Stimulated activated CD4-positive, alpha-beta T cell treated with anti-CD3 and anti-CD28 coated beads, Interleukin-2, amount 100 ng/mL, for 24 hours (primary cell): Measurements from ENCODE around the gene FRAS1.
"Not testable (repeated sequence)": the region's sequence is repeated elsewhere in the genome, so short reads cannot be mapped to it uniquely, and the experiment has no call there.

Source experiments
- DNase-seq, 2 donors: peaks; one replicate each; pipeline ENCODE4 v3.0.0-alpha.2; 2020

Gene FRAS1

GRCh38 chr4:78125834-78126331 is 68.8 kb downstream of the FRAS1 start:
- not testable (repeated sequence) for DNase-seq

DNA sequence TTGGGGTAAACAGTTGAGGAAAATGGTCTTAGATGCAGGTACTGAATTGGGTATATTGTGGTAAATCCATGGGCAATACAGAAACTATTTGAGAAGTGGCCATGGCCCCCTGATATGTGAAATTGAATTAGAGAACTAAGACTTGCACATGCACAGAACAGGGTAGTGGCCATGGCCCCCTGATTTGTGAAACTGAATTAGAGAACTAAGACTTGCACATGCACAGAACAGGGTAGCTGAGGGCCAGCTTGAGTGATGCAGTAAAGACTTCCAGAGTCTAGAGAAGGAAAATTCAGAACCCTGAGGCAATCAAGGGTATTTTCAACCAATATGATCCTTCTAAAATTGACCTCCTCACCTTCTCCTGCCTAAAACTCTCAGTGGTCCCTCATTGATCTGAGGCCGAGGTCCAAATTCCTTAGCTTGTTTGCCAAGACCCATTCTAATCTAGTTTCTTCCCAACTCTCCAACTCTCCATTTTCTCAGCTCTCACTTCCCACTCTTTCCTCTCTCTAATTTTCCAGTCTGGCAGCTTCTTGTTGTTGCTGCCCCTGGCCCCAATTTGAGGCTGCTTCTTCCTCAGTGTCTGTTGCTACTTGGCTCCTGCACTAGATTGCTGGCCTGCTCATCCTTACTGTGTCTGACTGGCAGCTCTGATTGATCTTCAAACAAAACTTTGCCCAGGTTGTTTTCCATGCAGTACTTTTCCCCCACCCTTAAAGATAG is 72.4 kb downstream of the FRAS1 start:
- DNase-seq: no peak

DNA sequence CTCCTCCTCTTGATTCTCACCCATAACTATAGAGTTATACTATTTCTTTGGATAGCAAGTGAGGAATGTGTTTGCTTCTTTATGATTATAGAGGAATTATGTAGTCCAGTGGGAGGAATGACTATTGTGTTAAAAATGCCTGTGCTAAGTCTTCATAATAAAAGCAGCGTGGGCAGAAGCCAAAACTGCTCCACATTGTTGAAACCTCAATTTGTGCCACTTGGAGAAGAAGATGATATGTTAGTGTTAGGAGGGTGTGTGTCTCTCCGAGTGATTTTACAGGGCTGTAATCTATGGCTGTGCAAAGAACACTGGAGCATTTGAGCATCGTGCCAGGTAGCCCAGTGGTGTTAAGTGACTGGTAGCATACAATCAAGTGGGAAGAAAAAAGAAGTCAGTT is 74.3 kb downstream of the FRAS1 start:
- no peak for DNase-seq

DNA sequence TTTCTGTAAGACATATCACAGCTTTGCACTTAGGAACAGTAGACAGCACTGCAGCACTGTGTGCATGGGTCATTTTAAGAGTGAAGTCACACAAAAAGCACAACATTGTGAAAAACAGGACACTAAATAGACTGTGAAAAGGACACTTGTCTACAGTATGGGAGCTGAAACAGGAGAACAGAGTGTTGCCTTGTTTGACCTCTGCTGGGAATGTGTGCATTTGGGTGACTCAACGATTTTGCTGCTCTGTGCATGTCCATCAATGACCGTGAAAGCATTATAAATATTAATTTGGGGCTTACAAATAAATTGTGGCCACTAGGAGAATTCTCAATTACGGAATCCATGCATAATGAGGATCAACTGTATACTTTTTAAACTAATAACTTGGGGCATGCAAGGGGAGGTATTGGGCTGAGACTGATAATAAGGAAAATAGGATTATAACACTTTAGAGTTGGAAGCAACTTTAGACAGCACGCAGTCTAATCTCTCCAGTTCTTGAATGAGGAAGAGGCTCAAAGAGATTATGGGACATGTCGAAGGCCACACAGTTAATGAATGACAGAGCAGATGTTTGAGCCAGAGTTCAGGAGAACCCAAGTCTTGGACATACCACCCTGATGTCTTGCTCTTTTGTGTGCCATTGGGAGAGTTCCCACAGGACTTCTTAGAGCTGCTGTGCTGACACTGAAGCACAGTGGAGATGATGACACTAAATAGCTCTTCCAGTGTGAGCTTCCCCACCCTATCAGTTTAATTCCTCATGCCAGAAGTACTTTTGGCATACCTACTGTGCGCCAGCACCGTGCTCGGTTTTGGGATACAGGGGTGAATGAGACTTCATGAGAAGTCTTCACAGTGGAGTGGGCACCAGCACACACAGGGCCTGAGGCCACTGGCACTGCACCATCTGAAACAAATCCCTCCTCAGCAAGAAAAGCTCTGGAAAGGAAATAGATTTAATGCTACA is 79.3 kb downstream of the FRAS1 start:
- DNase-seq: no peak

GRCh38 chr4:78137532-78137931 is 80.4 kb downstream of the FRAS1 start:
- DNase-seq: no peak

DNA sequence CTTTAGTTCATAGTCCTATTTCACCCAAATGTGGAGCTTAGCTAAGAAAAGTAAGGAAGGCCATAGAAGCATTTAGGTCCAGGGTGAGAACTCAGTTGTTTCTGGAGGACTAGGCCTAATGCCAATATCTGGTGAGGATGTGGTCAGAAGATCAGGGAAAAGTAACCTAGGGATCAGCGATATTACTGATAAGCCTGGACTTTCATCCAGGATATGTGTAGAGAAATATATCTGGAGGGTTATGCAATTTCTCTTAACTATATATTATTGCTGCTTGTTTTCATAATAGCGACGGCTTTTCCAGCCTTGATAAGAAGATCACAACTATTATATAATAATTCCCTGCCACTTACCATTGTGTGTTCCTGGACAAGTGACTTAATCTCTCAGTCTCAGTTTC is 81.1 kb downstream of the FRAS1 start:
- DNase-seq: no peak

DNA sequence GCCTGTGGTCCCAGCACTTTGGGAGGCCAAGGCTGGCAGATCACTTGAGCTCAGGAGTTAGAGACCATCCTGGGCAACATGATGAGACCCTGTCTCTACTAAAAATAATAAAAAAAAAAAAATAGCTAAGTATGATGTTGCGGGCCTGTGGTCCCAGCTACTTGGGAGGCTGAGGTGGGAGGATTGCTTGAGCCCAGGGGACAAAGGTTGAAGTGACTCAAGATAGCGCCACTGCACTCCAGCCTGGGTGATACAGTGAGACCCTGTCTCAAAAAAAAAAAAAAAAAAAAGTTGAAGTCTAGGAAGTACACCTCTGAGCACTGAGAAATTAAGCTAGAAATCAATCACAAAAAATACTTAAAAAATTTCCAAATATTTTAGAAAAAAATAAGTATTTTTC is 86.5 kb downstream of the FRAS1 start:
- DNase-seq: no peak

DNA sequence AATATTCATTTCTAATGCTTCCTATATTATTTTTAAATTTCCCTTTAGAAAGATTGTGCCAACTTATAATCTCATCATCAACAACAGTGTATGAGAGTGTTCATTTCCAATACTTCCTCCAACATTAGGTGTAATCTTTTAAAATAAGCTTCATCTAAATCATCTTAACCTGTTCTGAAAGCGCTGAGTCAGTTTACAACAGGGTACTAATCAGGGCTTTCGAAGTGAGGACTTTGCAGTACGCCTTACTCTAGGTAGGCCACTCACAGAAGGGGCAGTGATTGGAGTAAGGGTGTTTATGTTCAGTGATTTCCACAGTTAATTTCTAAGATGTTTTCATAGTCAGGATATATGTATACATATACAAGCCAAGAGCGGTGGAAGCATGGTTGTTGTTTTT is 87.9 kb downstream of the FRAS1 start:
- no peak for DNase-seq

- no peak for DNase-seq
Measured at GRCh38 chr4:78145622-78146021, 88.5 kb downstream of the FRAS1 start.

GRCh38 chr4:78149751-78150542 is 92.8 kb downstream of the FRAS1 start:
- DNase-seq: no peak

DNA sequence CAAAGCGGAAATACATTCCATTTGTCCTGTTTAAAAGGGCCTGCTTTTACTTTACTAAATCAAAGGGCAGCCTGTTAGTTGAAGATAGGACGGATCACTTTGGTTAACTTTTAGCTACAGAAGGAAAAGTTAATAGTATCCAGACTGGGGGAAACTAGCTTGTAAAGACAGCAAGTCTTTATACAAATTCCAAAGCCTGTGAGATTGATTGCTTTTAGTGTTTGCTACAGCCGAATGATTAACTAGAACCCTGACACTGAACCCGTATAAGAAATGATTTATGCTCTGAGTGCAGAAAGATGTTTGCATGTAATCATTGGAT is 93.4 kb downstream of the FRAS1 start:
- DNase-seq: no peak

- no peak for DNase-seq
Measured at GRCh38 chr4:78152795-78153194, 95.7 kb downstream of the FRAS1 start.

- DNase-seq: no peak
Measured at GRCh38 chr4:78154972-78155590, 98.0 kb downstream of the FRAS1 start.

DNA sequence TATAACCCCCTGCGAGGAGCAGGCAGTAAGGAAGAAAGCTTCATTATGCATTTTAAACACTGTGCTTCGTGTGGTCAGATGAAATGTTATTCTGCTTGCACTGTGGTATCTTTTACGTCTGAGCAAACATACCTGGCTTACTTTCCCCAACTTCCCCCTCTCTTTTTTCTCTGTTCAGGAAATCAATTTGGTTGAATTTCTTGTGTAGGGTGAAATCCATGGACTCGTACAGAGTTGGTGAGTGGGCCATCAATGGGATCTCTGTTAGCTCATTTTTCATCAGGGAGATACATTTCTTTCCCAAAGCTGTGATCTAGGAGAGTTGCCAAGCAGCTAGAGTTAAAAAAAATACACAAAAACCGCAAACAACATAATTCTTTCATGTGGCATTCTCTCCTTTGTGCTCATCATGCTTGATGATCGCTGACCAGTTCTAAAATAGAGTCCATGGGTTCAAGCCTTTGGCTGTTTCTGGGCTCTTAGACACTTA is 98.5 kb downstream of the FRAS1 start:
- no peak for DNase-seq

GRCh38 chr4:78156520-78156919 is 99.4 kb downstream of the FRAS1 start:
- no peak for DNase-seq

GRCh38 chr4:78162342-78162741 is 105.2 kb downstream of the FRAS1 start:
- no peak for DNase-seq

DNA sequence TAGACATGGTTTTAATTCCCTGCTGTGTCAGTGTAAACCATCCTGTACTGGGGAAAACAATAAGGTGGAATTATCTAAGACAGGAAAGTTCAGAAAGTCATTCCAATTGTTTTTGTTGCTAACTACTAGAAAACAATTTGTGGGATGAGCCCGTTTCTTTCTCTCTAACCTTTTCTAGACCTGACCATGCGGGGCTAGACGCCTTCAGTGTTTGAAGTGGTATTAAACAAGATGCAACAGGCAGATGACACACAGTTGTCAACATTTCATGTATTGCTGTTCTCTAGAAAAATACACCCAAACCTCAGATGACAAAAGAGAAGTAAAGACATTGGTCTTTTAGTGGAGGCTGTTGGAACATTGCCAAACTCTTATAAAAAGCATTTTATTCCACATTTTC is 105.7 kb downstream of the FRAS1 start:
- no peak for DNase-seq

GRCh38 chr4:78165758-78166157 is 108.6 kb downstream of the FRAS1 start:
- DNase-seq: no peak

- no peak for DNase-seq
Measured at GRCh38 chr4:78166622-78167021, 109.5 kb downstream of the FRAS1 start.

- no peak for DNase-seq
Measured at GRCh38 chr4:78167510-78167909, 110.4 kb downstream of the FRAS1 start.

DNA sequence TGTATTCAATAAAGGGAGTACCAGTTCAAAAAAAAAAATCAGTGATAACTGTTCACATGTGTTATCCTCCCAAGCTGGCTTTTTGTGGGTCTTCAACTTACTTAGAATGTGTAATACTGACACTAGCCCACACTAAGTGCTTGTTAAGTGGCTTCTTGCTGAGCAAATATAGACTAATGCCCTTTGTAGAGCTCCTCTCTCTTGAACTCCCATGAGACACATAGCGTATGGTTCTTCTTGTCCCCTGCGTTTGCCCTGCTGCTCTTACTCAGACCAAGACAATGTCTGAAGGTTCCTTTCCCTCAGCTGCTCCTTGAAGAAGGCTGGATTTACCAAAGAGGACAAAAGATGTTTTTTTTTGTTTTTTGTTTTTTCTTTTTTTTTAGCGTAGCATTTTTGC is 110.9 kb downstream of the FRAS1 start:
- DNase-seq: no peak

GRCh38 chr4:78169728-78170127 is 112.6 kb downstream of the FRAS1 start:
- no peak for DNase-seq

- DNase-seq: no peak
Measured at GRCh38 chr4:78171482-78171881, 114.4 kb downstream of the FRAS1 start.
